ENCODE results near the gene KRTAP6-2.

Gene KRTAP6-2

DNA sequence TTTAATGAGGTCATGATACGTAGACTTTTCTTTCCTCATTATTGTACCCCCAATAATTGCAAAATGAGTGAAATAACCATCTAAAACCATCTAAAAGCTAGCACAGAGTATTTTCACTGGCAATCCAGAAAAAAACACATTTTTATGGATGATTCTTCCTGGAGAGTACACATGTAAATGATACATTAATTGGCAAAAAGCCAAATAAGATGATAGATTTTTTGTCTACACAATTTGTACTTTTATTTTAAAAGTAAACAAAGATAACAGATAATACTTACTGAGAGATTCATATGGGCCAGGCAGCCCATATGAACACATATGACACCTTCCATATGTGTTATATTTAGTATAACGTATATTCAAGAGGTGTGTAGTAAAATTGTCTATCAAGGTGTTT is 35.1 kb downstream of the KRTAP6-2 start:
- DNase-seq = no peak

- DNase-seq = no peak
Observed at GRCh38 chr21:30563072-30563471, 35.6 kb downstream of the KRTAP6-2 start.

- no peak for DNase-seq
Observed at GRCh38 chr21:30561957-30562356, 36.7 kb downstream of the KRTAP6-2 start.

- no peak for DNase-seq
Observed at GRCh38 chr21:30561264-30561895, 37.3 kb downstream of the KRTAP6-2 start, which contains the start of gene KRTAP19-7. Gene KRTAP19-7 (minus strand): TSS chr21:30561314. CDS start chr21:30561289, 25 bp downstream.

DNA sequence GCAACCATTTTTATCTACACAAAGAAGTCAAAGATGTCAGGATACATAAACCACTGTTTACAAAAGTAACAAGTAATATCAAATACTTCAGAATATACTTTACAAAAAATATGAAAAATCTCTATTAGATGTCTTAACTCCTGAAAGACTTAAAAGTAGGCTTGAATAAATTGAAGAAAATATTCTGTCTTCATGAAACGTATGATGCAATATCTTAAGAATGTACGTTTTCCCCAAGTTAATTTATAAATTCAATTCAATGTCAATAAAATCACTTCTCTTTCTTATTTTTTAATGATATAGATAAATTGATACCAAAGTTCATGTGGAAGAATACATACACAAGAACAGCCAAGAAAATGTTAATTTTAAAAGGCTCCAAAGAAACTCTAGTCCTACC is 43.6 kb downstream of the KRTAP6-2 start:
- DNase-seq = no peak

GRCh38 chr21:30552782-30553181 is 45.9 kb downstream of the KRTAP6-2 start:
- DNase-seq = no peak

Measured in stimulated activated CD4-positive, alpha-beta T cell treated with anti-CD3 and anti-CD28 coated beads, Interleukin-2, amount 100 ng/mL, for 48 hours (primary cell).